ENCODE results near the gene DCANP1. TPM values are rescaled to one million over a fixed set of nuclear protein-coding genes. Genes with fewer than 3 reads are reported as not detected.
A peak's percentile ranks its signal among the peaks of the same experiment; 100 is the strongest.

Gene DCANP1
- total and polyA plus RNA-seq, 8 donors = 0.06 to 0.24 (median 0.13) TPM; not detected in 3

DNA sequence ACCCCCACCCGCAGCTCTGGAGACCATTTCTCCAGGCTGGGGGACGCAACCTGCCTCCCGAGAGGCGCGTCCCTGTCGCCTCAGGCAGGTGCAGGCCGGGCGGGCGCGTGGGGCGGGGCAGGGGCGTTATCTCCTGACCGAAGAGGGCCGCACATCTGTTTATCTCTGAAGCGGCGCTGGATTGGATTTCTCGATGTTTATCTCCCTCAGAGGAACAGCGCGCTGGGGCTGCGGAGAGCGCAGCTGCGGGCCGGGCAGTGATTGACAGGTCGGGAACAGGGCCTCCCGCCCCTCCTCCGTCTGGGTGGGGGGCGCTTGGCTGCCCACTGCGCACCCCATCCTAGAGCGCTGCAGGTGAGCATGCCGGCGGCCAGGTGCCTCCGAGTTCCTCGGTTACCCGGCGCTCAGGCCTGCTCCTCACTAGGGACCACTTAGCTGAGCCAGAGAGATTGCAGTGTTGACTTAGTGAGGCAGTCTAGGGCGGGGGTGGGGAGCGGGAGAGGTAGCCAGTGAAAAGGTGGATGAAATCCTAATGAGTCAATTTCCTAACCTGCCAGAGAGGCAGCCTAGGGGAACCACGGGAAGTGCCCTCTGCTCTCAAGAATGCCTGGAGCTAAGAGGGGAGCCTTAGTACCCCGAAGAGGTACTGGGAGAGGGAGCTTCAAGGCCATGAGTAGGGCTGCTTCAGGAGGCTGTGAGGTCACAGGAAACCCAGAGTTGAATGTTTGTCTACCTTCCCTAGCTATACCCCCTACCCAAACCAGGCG is 44.6 kb upstream of the DCANP1 start:
- Histone ChIP-seq H3K27ac (no peak overlapping the region), H3K4me3 (no peak overlapping the region), H3K27me3 (peaks cover 49 to 83% of the 10 kb centered on the region in 2 donors), H3K36me3 (no peaks in the 10 kb centered on the region), H3K9me3 (no peaks in the 10 kb centered on the region), H3K4me1 (peaks cover 18 to 38% of the 10 kb centered on the region in 2 donors)
- peak in 3 of 4 donors; percentile 61 to 80 (median 68) for DNase-seq
- peak; percentile 84 for ATAC-seq
- TF ChIP-seq, protein P1, sequence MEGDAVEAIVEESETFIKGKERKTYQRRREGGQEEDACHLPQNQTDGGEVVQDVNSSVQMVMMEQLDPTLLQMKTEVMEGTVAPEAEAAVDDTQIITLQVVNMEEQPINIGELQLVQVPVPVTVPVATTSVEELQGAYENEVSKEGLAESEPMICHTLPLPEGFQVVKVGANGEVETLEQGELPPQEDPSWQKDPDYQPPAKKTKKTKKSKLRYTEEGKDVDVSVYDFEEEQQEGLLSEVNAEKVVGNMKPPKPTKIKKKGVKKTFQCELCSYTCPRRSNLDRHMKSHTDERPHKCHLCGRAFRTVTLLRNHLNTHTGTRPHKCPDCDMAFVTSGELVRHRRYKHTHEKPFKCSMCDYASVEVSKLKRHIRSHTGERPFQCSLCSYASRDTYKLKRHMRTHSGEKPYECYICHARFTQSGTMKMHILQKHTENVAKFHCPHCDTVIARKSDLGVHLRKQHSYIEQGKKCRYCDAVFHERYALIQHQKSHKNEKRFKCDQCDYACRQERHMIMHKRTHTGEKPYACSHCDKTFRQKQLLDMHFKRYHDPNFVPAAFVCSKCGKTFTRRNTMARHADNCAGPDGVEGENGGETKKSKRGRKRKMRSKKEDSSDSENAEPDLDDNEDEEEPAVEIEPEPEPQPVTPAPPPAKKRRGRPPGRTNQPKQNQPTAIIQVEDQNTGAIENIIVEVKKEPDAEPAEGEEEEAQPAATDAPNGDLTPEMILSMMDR (IDR thresholded peaks at IDR 0.05) = no peak
- intact Hi-C loops (cut with DNase I) = no loop called here

DNA sequence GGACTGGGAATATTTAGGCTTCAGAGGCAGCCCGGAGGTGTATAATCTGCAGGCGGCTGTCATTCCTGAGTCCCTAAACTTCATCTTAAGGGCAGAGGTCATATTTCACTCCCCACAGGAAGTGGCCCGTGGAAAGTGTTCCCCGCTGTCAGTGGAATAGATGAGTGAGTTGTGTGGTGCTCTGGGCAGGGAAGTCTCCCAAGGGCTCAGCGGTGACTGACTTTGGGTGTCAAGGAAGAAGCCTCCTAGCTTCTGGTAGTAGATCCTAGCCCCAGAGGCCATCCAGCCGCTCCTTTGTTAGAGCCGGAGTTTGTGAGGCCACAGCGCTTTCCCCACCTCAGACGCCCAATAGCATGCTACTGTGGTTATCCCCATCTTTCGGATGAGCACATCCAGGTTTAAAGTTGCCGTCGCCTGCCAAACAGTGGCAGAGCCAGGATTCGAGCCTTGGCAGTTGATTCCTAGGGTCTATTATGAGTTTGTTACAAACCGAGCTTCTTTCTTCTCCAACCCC is 43.9 kb upstream of the DCANP1 start:
- no peak for ATAC-seq

DNA sequence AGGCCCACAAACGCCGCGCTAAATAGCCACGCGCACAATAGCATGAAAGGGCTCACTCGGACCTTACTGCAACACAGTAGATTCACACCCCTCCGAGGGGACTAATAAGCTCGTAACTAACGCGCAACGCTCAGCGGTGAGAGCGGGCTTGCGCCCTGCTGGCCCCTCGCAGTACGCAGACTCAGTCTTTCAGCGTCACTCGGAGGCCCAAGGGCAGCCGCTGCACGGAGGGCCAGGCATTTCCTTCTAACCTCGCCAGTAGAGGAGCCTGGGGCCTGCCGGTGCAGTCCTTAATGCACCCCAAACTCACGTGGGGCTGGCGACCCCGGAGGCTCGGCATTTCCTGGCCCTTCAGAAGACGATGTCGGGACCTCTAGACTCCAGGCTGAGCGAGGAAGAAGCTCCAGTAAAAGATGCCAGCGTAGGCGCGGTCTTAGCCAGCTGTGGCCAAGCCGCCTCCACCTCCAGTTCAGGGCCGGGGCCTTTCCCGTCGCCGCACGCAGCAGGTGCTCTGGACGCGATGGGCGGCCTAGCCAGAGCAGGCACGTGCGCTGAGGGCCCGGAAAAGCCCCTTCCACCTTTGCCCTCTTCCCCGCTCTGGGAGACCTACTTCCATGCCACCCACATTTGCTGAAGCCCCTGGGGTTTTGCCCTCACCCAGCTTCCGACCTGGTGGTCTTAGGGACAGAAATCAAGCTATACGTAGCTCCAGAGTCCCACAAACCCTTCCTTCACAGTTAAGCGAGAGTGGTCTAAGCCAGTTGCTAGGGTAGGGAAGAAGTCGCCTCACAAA is 43.3 kb upstream of the DCANP1 start:
- no peak for ATAC-seq
- H3K4me3 ChIP-seq = no peak overlapping the region

More for the DNA sequence above, 43.9 kb upstream of the DCANP1 start:
- Histone ChIP-seq H3K27ac (no peak overlapping the region), H3K9me3 (no peaks in the 10 kb centered on the region), H3K27me3 (peaks cover 49 to 86% of the 10 kb centered on the region in 2 donors), H3K4me3 (no peak overlapping the region), H3K4me1 (peaks cover 18 to 38% of the 10 kb centered on the region in 2 donors), H3K36me3 (no peaks in the 10 kb centered on the region)
- no peak for DNase-seq
- TF ChIP-seq, protein P1 (IDR thresholded peaks at IDR 0.05) = no peak
- intact Hi-C loops (cut with DNase I) = no loop called here

GRCh38 chr5:135489466-135490244 is 42.5 kb upstream of the DCANP1 start:
- no peak for DNase-seq
- intact Hi-C loops (cut with DNase I) = no loop called here
- Histone ChIP-seq H3K4me1 (peaks cover 18 to 38% of the 10 kb centered on the region in 2 donors), H3K27ac (no peak overlapping the region), H3K9me3 (no peaks in the 10 kb centered on the region), H3K4me3 (peak overlapping the region in 1 of 2 donors; percentile 13), H3K27me3 (peaks cover 56 to 98% of the 10 kb centered on the region in 2 donors), H3K36me3 (no peaks in the 10 kb centered on the region)
- ATAC-seq = peak; percentile 4
- TF ChIP-seq, protein P1 (IDR thresholded peaks at IDR 0.05) = no peak

More for the DNA sequence above, 43.3 kb upstream of the DCANP1 start:
- no peak overlapping the region for H3K27ac ChIP-seq
- intact Hi-C loops (cut with DNase I) = no loop called here
- H3K9me3 ChIP-seq = no peaks in the 10 kb centered on the region
- no peak for DNase-seq
- no peaks in the 10 kb centered on the region for H3K36me3 ChIP-seq
- H3K27me3 ChIP-seq = peaks cover 55 to 93% of the 10 kb centered on the region in 2 donors
- TF ChIP-seq, protein P1 (IDR thresholded peaks at IDR 0.05) = no peak
- peaks cover 18 to 38% of the 10 kb centered on the region in 2 donors for H3K4me1 ChIP-seq
